SU-DHL-6 (cell line): Measurements from ENCODE around the gene ZNF462.

Source experiments
- H2AFZ ChIP-seq: fragments of 200-600 bp; sonication (generic); 2 replicates; pipeline ENCODE4 v1.6.1; 2014; ENCODE audit warnings: low read depth, mild to moderate bottlenecking, moderate library complexity, mixed read lengths, antibody characterized with exemption, low read length; ENCODE audit not compliant: severe bottlenecking
- H3F3A ChIP-seq: fragments of 200-600 bp; shearing (Covaris generic); 2 replicates; pipeline ENCODE4 v1.6.0; 2016; ENCODE audit warnings: antibody characterized with exemption, mild to moderate bottlenecking; ENCODE audit not compliant: insufficient read depth
- H3K27ac ChIP-seq: fragments of 200-600 bp; sonication (generic); 2 replicates; pipeline ENCODE4 v1.5.1; 2016; ENCODE audit warnings: low read depth, mild to moderate bottlenecking, low read length, moderate library complexity, mixed read lengths
- H3K27me3 ChIP-seq: fragments of 200-600 bp; sonication (generic), shearing (Covaris generic); 2 replicates; pipeline ENCODE4 v1.6.0; 2014; ENCODE audit warnings: mild to moderate bottlenecking, low read length
- H3K36me3 ChIP-seq: fragments of 200-600 bp; sonication (generic); 2 replicates; pipeline ENCODE4 v1.6.1; 2014; ENCODE audit warnings: mild to moderate bottlenecking, low read length, mixed read lengths
- H3K4me2 ChIP-seq: fragments of 300-600, 200-600 bp; shearing (Covaris generic), sonication (generic); 2 replicates; pipeline ENCODE4 v1.6.0; 2014; ENCODE audit warnings: low read length, low read depth, mild to moderate bottlenecking; ENCODE audit not compliant: poor library complexity, severe bottlenecking
- H3K4me3 ChIP-seq: fragments of 200-600 bp; sonication (generic); 2 replicates; pipeline ENCODE4 v1.5.1; 2014; ENCODE audit warnings: antibody characterized with exemption, low read length, mild to moderate bottlenecking, mixed read lengths; ENCODE audit not compliant: insufficient read depth, poor library complexity, severe bottlenecking
- H3K79me2 ChIP-seq: fragments of 200-600 bp; sonication (generic); 2 replicates; pipeline ENCODE4 v1.6.1; 2014; ENCODE audit warnings: mild to moderate bottlenecking, low read length, moderate library complexity; ENCODE audit not compliant: insufficient read depth
- H3K9ac ChIP-seq: fragments of 200-600 bp; sonication (generic); 2 replicates; pipeline ENCODE4 v1.7.0; 2014; ENCODE audit warnings: mild to moderate bottlenecking, low read length
- H3K9me2 ChIP-seq: fragments of 200-600 bp; sonication (generic); replicated peaks from 2 replicates; pipeline ENCODE4 v1.6.1; 2014; ENCODE audit warnings: low read length; ENCODE audit not compliant: insufficient read depth
- H3K9me3 ChIP-seq: fragments of 200-600 bp; sonication (generic); 2 replicates; pipeline ENCODE4 v1.6.1; 2014; ENCODE audit warnings: low read length, mixed read lengths; ENCODE audit not compliant: insufficient read depth
- H4K20me1 ChIP-seq: fragments of 200-600 bp; sonication (generic); 2 replicates; pipeline ENCODE4 v1.6.1; 2014; ENCODE audit warnings: low read depth, mild to moderate bottlenecking, antibody characterized with exemption, low read length, moderate library complexity, mixed read lengths
- CTCF ChIP-seq: fragments of 200-600 bp; sonication (generic); IDR thresholded peaks from one replicate; pipeline ENCODE4 v1.5.1; 2017; ENCODE audit warnings: antibody characterized with exemption, mild to moderate bottlenecking, low read length, moderate library complexity; ENCODE audit not compliant: insufficient read depth, poor library complexity, severe bottlenecking
- EZH2phosphoT487 ChIP-seq: fragments of 200-600 bp; sonication (generic), shearing (Covaris generic); conservative IDR thresholded peaks from 2 replicates; pipeline ENCODE4 v1.6.1; 2018; ENCODE audit warnings: mild to moderate bottlenecking, antibody characterized with exemption, low read length, moderate library complexity, mixed read lengths

The ZNF462 gene

GRCh38 chr9:106947106-106947900 lies 84.3 kb downstream of the ZNF462 start:
- Histone ChIP-seq H4K20me1 (no peaks in the 10 kb centered on the region), H3K9ac (no peak overlapping the region), H3K36me3 (no peaks in the 10 kb centered on the region), H2AFZ (no peak overlapping the region), H3K4me2 (no peak overlapping the region), H3F3A (no peaks in the 10 kb centered on the region), H3K9me3 (no peaks in the 10 kb centered on the region), H3K27me3 (no peaks in the 10 kb centered on the region), H3K4me3 (no peak overlapping the region), H3K27ac (no peak overlapping the region), H3K9me2 (no peaks in the 10 kb centered on the region), H3K79me2 (no peaks in the 10 kb centered on the region)
- TF ChIP-seq EZH2phosphoT487 (no peak), CTCF (no peak)

GRCh38 chr9:106953174-106953573 lies 90.2 kb downstream of the ZNF462 start:
- H3K4me3 ChIP-seq = no peak overlapping the region
- no peaks in the 10 kb centered on the region for H3K36me3 ChIP-seq
- H3K27ac ChIP-seq = no peak overlapping the region
- H3K9me3 ChIP-seq = no peaks in the 10 kb centered on the region
- H2AFZ ChIP-seq = no peak overlapping the region
- H4K20me1 ChIP-seq = no peaks in the 10 kb centered on the region
- no peaks in the 10 kb centered on the region for H3K79me2 ChIP-seq
- H3K9me2 ChIP-seq = no peaks in the 10 kb centered on the region; the same call in 1 of the 2 replicates
- no peak for TF ChIP-seq CTCF
- TF ChIP-seq EZH2phosphoT487 = no peak
- H3F3A ChIP-seq = no peaks in the 10 kb centered on the region
- no peak overlapping the region for H3K4me2 ChIP-seq
- no peak overlapping the region for H3K9ac ChIP-seq
- no peaks in the 10 kb centered on the region for H3K27me3 ChIP-seq

GRCh38 chr9:106954558-106954957 lies 91.6 kb downstream of the ZNF462 start:
- Histone ChIP-seq H3K9me3 (no peaks in the 10 kb centered on the region), H3K9ac (no peak overlapping the region), H4K20me1 (no peaks in the 10 kb centered on the region), H3K36me3 (no peaks in the 10 kb centered on the region), H3K9me2 (no peaks in the 10 kb centered on the region; the same call in 1 of the 2 replicates), H3F3A (no peaks in the 10 kb centered on the region), H3K79me2 (no peaks in the 10 kb centered on the region), H3K4me2 (no peak overlapping the region), H3K27me3 (no peaks in the 10 kb centered on the region), H3K4me3 (no peak overlapping the region), H3K27ac (no peak overlapping the region), H2AFZ (no peak overlapping the region)
- TF ChIP-seq CTCF (no peak), EZH2phosphoT487 (no peak)
